SH-SY5Y (cell line): ENCODE data around the gene ATAD3B.

ENCODE experiments used
- GATA2 ChIP-seq: IDR thresholded peaks from 2 replicates; pipeline ENCODE4 v1.6.1; 2011; ENCODE audit warnings: mild to moderate bottlenecking, low read depth, low read length
- GATA3 ChIP-seq: IDR thresholded peaks from 2 replicates; pipeline ENCODE4 v1.6.1; 2011; ENCODE audit warnings: low read depth, mild to moderate bottlenecking, low read length, moderate library complexity

DNA sequence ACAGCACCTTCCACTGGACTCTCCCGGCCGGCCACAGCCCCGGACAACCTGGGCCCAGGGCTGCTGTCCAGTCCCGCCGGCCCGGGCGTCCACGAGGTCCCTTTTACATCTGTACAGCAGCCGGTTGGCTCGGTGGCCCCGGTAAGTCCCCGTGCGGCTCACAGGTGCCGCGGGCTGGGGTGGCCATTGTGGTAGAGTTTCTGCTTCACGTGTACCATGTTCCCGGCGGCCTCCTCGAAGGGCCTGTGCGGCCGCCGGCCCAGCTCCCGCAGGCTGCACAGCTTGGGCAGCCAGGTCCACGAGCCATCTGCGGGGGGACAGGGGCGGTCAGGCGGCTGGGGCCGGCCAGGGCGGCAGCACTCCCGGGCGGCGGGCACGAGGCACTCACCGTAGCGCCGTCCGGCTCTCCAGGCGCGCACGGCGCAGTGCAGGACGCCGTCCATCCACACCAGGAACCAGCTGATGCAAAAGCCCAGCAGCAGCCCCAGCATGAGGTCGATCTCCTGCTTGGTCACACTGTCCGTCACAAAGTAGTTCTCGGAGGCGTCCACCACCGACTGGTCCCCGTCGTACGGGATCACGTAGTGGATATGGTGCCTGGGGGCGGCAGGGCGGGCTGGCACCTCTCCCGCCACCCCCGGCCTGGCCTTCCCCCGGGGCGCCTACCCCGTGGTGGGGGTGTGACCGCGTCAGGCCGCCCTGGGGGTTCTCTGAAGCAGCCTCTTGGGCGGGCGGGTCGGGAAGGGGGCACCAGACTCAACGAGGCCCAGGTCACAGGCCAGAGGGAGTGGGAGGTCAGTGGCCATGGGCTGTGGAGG lies 63.8 kb downstream of the ATAD3B start:
- TF ChIP-seq GATA2 (no peak), GATA3 (no peak)
